SK-N-SH treated with all-trans-retinoic acid at 6 μM for 48 hours (cell line): ENCODE data around the gene SRBD1.
"Not testable (repeated sequence)": the region's sequence is repeated elsewhere in the genome, so short reads cannot be mapped to it uniquely, and the experiment has no call there.

Source experiments
- ATAC-seq: fragments of 200-7000 bp; cut with Tn5 transposase; 3 replicates; pipeline ENCODE4 v1.9.1; 2020; ENCODE audit warnings: mild to moderate bottlenecking, moderate library complexity
- ARNTL ChIP-seq: fragments of 450-650 bp; formaldehyde crosslinking; IDR thresholded peaks from 2 replicates; pipeline ENCODE4 v1.5.0; 2020; ENCODE audit warnings: low read depth, mild to moderate bottlenecking, moderate library complexity, borderline replicate concordance
- BACH2 ChIP-seq: fragments of 250-450 bp; sonication (Bioruptor Pico); IDR thresholded peaks from 2 replicates; pipeline ENCODE4 v1.9.0; 2021; ENCODE audit warnings: mild to moderate bottlenecking, borderline replicate concordance
- CREB5 ChIP-seq: fragments of 250-450 bp; sonication (Bioruptor Pico); IDR thresholded peaks from 2 replicates; pipeline ENCODE4 v1.5.1; 2020; ENCODE audit warnings: low read depth, mild to moderate bottlenecking, moderate library complexity
- CSDC2 ChIP-seq: fragments of 250-450 bp; sonication (Bioruptor Pico); IDR thresholded peaks from 2 replicates; pipeline ENCODE4 v1.5.0; 2020; ENCODE audit warnings: mild to moderate bottlenecking, moderate library complexity
- ESRRG ChIP-seq: fragments of 250-450 bp; sonication (Bioruptor Pico); IDR thresholded peaks from 2 replicates; pipeline ENCODE4 v1.6.1; 2021; ENCODE audit warnings: mild to moderate bottlenecking
- GLIS3 ChIP-seq: fragments of 250-450 bp; sonication (Bioruptor Pico); IDR thresholded peaks from 2 replicates; pipeline ENCODE4 v1.5.0; 2020; ENCODE audit warnings: mild to moderate bottlenecking, moderate library complexity
- ISL1 ChIP-seq: fragments of 250-450 bp; sonication (Bioruptor Pico); IDR thresholded peaks from 2 replicates; pipeline ENCODE4 v2.1.2; 2022; ENCODE audit warnings: mild to moderate bottlenecking, moderate library complexity
- PATZ1 ChIP-seq: fragments of 250-450 bp; sonication (Bioruptor Pico); IDR thresholded peaks from 2 replicates; pipeline ENCODE4 v1.8.0; 2020; ENCODE audit warnings: mild to moderate bottlenecking, moderate library complexity, borderline replicate concordance
- PPARA ChIP-seq: fragments of 250-450 bp; sonication (Bioruptor Pico); IDR thresholded peaks from 2 replicates; pipeline ENCODE4 v1.5.0; 2020; ENCODE audit warnings: mild to moderate bottlenecking, borderline replicate concordance
- RARB ChIP-seq: fragments of 250-450 bp; sonication (Bioruptor Pico); IDR thresholded peaks from 2 replicates; pipeline ENCODE4 v1.8.0; 2021; ENCODE audit warnings: mild to moderate bottlenecking, moderate library complexity
- SNAI2 ChIP-seq: fragments of 250-450 bp; sonication (Bioruptor Pico); IDR thresholded peaks from 2 replicates; pipeline ENCODE4 v1.5.0; 2020; ENCODE audit warnings: mild to moderate bottlenecking, moderate library complexity
- ZC3H10 ChIP-seq: fragments of 250-450 bp; sonication (Bioruptor Pico); IDR thresholded peaks from 2 replicates; pipeline ENCODE4 v1.5.1; 2021; ENCODE audit warnings: mild to moderate bottlenecking, moderate library complexity
- ZFP3 ChIP-seq: fragments of 250-450 bp; sonication (Bioruptor Pico); IDR thresholded peaks from 2 replicates; pipeline ENCODE4 v1.5.0; 2020; ENCODE audit warnings: mild to moderate bottlenecking, moderate library complexity
- ZFP30 ChIP-seq: fragments of 450-650 bp; formaldehyde crosslinking; IDR thresholded peaks from 2 replicates; pipeline ENCODE4 v1.5.0; 2022; ENCODE audit warnings: mild to moderate bottlenecking, moderate library complexity
- ZNF565 ChIP-seq: fragments of 450-650 bp; formaldehyde crosslinking; conservative IDR thresholded peaks from 2 replicates; pipeline ENCODE4 v1.5.0; 2020; ENCODE audit warnings: low read depth, mild to moderate bottlenecking, moderate library complexity
- ZNF70 ChIP-seq: fragments of 450-650 bp; formaldehyde crosslinking; IDR thresholded peaks from 2 replicates; pipeline ENCODE4 v1.5.0; 2020; ENCODE audit warnings: mild to moderate bottlenecking, moderate library complexity
- ZNF8 ChIP-seq: fragments of 450-650 bp; formaldehyde crosslinking; IDR thresholded peaks from 2 replicates; pipeline ENCODE4 v1.5.0; 2020; ENCODE audit warnings: mild to moderate bottlenecking, moderate library complexity
- TF ChIP-seq, protein P1 (sequence below): fragments of 250-450 bp; sonication (Bioruptor Pico); IDR thresholded peaks from 2 replicates; pipeline ENCODE4 v1.5.0; 2020; ENCODE audit warnings: mild to moderate bottlenecking, moderate library complexity
- TF ChIP-seq, protein P2 (sequence below): fragments of 250-450 bp; sonication (Bioruptor Pico); IDR thresholded peaks from 2 replicates; pipeline ENCODE4 v1.5.1; 2021; ENCODE audit warnings: mild to moderate bottlenecking, moderate library complexity

Gene SRBD1

GRCh38 chr2:45436456-45436855, 174.6 kb downstream of the SRBD1 start:
- TF ChIP-seq ARNTL (CRISPR knock-in tag) (no peak), SNAI2 (CRISPR knock-in tag) (no peak), RARB (CRISPR knock-in tag) (no peak)
- no peak for ATAC-seq

- TF ChIP-seq ISL1 (CRISPR knock-in tag) (peak; percentile 46; the same call in 1 of the 2 replicates), RARB (CRISPR knock-in tag) (no peak), BACH2 (CRISPR knock-in tag) (no peak)
- ATAC-seq = peak; percentile 96
These were observed 175.8 kb downstream of the SRBD1 start for GRCh38 chr2:45435316-45435715.

DNA sequence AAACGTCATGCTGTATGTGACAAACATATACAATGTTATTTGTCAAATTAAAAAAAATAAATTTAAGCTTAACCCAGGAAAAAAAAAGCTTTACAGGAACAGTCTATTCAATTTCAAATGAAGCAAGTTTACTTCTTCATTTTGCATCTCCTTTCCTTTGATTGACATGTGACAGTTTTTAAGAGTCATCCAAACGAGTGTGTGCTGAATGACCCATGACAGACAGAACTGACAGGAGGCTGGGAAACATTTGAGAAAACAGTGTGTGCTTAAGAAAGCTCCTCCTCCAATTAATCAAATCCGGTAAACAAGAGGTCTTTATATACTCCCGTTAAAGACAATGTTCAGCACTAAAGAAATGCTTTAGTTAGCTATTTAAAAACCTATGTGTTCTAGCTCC, 177.7 kb downstream of the SRBD1 start:
- TF ChIP-seq ZFP30 (CRISPR knock-in tag) = no peak
- TF ChIP-seq GLIS3 (CRISPR knock-in tag) = no peak
- no peak for TF ChIP-seq PATZ1 (CRISPR knock-in tag)
- no peak for TF ChIP-seq ZNF70 (CRISPR knock-in tag)
- TF ChIP-seq CREB5 (CRISPR knock-in tag) = no peak
- TF ChIP-seq RARB (CRISPR knock-in tag) = no peak
- TF ChIP-seq, protein P1, sequence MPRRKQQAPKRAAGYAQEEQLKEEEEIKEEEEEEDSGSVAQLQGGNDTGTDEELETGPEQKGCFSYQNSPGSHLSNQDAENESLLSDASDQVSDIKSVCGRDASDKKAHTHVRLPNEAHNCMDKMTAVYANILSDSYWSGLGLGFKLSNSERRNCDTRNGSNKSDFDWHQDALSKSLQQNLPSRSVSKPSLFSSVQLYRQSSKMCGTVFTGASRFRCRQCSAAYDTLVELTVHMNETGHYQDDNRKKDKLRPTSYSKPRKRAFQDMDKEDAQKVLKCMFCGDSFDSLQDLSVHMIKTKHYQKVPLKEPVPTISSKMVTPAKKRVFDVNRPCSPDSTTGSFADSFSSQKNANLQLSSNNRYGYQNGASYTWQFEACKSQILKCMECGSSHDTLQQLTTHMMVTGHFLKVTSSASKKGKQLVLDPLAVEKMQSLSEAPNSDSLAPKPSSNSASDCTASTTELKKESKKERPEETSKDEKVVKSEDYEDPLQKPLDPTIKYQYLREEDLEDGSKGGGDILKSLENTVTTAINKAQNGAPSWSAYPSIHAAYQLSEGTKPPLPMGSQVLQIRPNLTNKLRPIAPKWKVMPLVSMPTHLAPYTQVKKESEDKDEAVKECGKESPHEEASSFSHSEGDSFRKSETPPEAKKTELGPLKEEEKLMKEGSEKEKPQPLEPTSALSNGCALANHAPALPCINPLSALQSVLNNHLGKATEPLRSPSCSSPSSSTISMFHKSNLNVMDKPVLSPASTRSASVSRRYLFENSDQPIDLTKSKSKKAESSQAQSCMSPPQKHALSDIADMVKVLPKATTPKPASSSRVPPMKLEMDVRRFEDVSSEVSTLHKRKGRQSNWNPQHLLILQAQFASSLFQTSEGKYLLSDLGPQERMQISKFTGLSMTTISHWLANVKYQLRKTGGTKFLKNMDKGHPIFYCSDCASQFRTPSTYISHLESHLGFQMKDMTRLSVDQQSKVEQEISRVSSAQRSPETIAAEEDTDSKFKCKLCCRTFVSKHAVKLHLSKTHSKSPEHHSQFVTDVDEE (CRISPR knock-in tag) = no peak
- TF ChIP-seq, protein P2, sequence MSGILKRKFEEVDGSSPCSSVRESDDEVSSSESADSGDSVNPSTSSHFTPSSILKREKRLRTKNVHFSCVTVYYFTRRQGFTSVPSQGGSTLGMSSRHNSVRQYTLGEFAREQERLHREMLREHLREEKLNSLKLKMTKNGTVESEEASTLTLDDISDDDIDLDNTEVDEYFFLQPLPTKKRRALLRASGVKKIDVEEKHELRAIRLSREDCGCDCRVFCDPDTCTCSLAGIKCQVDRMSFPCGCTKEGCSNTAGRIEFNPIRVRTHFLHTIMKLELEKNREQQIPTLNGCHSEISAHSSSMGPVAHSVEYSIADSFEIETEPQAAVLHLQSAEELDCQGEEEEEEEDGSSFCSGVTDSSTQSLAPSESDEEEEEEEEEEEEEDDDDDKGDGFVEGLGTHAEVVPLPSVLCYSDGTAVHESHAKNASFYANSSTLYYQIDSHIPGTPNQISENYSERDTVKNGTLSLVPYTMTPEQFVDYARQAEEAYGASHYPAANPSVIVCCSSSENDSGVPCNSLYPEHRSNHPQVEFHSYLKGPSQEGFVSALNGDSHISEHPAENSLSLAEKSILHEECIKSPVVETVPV (CRISPR knock-in tag) = no peak
- no peak for TF ChIP-seq CSDC2 (CRISPR knock-in tag)
- no peak for TF ChIP-seq ZNF565 (CRISPR knock-in tag)
- TF ChIP-seq ZNF8 (CRISPR knock-in tag) = no peak
- TF ChIP-seq ESRRG = no peak
- TF ChIP-seq SNAI2 (CRISPR knock-in tag) = no peak
- TF ChIP-seq PPARA (CRISPR knock-in tag) = no peak
- no peak for TF ChIP-seq ZC3H10 (CRISPR knock-in tag)
- no peak for ATAC-seq

DNA sequence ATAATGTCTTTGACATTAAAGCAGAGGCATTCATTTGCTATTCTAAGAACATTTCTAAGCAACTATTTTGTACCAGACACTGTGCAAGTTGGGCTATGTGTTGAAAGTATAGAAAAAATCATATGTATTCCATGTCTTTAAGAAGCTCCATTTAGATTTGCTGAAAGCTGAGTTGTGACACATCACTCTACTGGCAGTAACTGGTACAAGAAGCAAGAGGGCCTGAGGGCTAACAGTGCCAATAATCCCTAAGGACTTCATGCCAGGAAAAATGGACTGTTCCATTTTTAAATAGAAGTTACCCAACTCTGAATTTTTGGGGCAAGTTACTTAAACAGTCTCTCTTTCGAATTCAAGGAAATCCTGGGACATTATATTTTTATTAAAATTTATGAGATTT, 178.7 kb downstream of the SRBD1 start:
- TF ChIP-seq ZC3H10 (CRISPR knock-in tag) = no peak
- TF ChIP-seq, protein P2 (CRISPR knock-in tag) = no peak
- TF ChIP-seq ZFP3 (CRISPR knock-in tag) = no peak
- TF ChIP-seq ZNF70 (CRISPR knock-in tag) = no peak
- no peak for TF ChIP-seq SNAI2 (CRISPR knock-in tag)
- TF ChIP-seq PATZ1 (CRISPR knock-in tag) = no peak
- no peak for ATAC-seq

DNA sequence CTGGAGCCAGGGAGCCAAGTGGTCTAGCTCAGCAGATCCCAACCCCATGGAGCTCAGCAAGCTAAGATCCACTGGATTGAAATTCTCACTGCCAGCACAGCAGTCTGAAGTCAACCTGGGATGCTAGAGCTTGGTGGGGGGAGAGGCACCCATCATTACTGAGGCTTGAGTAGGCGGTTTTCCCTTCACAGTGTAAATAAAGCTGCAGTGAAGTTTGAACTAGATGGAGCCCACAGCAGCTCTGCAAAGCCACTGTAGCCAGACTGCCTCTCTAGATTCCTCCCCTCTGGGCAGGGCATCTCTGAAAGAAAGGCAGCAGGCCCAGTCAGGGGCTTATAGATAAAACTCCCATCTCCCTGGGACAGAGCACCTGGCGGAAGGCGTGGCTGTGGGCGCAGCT, 185.0 kb downstream of the SRBD1 start:
- not testable (repeated sequence) for ATAC-seq
